ENCODE measurements around the gene PLEKHA4.

GRCh38 chr19:48804496-48804895 is 63.9 kb downstream of the PLEKHA4 start:
- TF ChIP-seq CTCF (conservative IDR thresholded peaks at IDR 0.05; ENCODE audit: low read depth, low read length), result no peak
- TF ChIP-seq EZH2 (IDR thresholded peaks at IDR 0.05; ENCODE audit: borderline replicate concordance, low read depth, low read length, poor library complexity, severe bottlenecking), result no peak
